Testis (tissue), 3 donors: ENCODE results near the gene ADAM8. TPM values are rescaled to one million over a fixed set of nuclear protein-coding genes. Genes with fewer than 3 reads are reported as not detected.

Experiments
- DNase-seq: peaks from one replicate; pipeline ENCODE4 v3.0.0-alpha.2; 2019
- H3K27ac ChIP-seq, 2 donors: fragments of 200-600 bp; sonication (generic); one replicate each; pipeline ENCODE4 v1.5.1; 2019
- H3K27me3 ChIP-seq: fragments of 200-600 bp; sonication (generic); one replicate; pipeline ENCODE4 v1.5.1; 2019
- H3K36me3 ChIP-seq: fragments of 200-600 bp; sonication (generic); one replicate; pipeline ENCODE4 v1.5.1; 2017; ENCODE audit warnings: low read depth; ENCODE audit errors: missing control alignments
- H3K4me1 ChIP-seq: fragments of 200-600 bp; sonication (generic); one replicate; pipeline ENCODE4 v1.5.1; 2019
- H3K4me3 ChIP-seq, 2 donors: fragments of 200-600 bp; sonication (generic); one replicate each; pipeline ENCODE4 v1.5.1; 2017 to 2019
- H3K9me3 ChIP-seq: fragments of 200-600 bp; sonication (generic); one replicate; pipeline ENCODE4 v1.5.1; 2017
- CTCF ChIP-seq, 3 experiments: fragments of 450-650 bp in 2 of 3; fragments of 200-600 bp in 1 of 3; sonication (generic) in 1 of 3; IDR thresholded peaks; one replicate each; pipeline ENCODE4 v1.5.1; 2016 to 2019; ENCODE audit warnings: antibody characterized with exemption in 3 of 3, mild to moderate bottlenecking in 2 of 3, moderate library complexity in 1 of 3
- POLR2A ChIP-seq: fragments of 450-650 bp; IDR thresholded peaks from one replicate; pipeline ENCODE4 v1.6.1; 2017; ENCODE audit warnings: antibody characterized with exemption, mild to moderate bottlenecking, moderate library complexity
- WGBS, 2 donors: methylation state at CpG; one replicate each; pipeline ENCODE4 v1.1.5; 2018; 5-methylcytosine and 5-hydroxymethylcytosine counted together
- intact Hi-C: fragments of 100-400 bp; cut with DNase I; formaldehyde crosslinking; loops from one replicate; pipeline ENCODE4 v1.15.1; 2023; ENCODE audit warnings: low total_unique reads
- polyA plus RNA-seq: library from polyadenylated mRNA; stranded (reverse); fragments of 350-450 nt; fragmentation: Illumina TruSeq; extraction: RNeasy Lipid Tissue Mini Kit (QIAGEN cat#74804); gene quantifications from one replicate; pipeline ENCODE4 v1.2.3, GENCODE V29; 2014; ENCODE audit warnings: low read depth, low replicate concordance; ENCODE audit not compliant: insufficient read depth
- total RNA-seq, 2 donors: library from RNA; depleted of rRNA; stranded (reverse); fragments of >200 nt; gene quantifications; one replicate each; pipeline ENCODE4 v1.2.3, GENCODE V29; 2016

ADAM8 gene
- total and polyA plus RNA-seq, 3 donors from 2014 or later = 3.5 to 14.6 (median 12.8) TPM

GRCh38 chr10:133237588-133238465 lies 38.8 kb downstream of the ADAM8 start, which contains the start of gene VENTX:
TSS of gene VENTX (plus strand) at chr10:133237855. CDS start at chr10:133237915, 60 bp downstream.
- no peaks in the 10 kb centered on the region for H3K27me3 ChIP-seq
- no peaks in the 10 kb centered on the region for H3K9me3 ChIP-seq
- H3K4me1 ChIP-seq = peaks cover 6% of the 10 kb centered on the region
- H3K27ac ChIP-seq = peak within 1 kb of the TSS in 1 of 2 donors; percentile 0
- peak within 1 kb of the TSS; percentile 26 to 49 for H3K4me3 ChIP-seq
- DNase-seq = no peak
- TF ChIP-seq CTCF (IDR thresholded peaks at IDR 0.05) (no peak), POLR2A (no peak)
- 24 to 35% methylated on average over 2 to 60 of the region's 60 CpGs for WGBS, 2 donors
- intact Hi-C loops = no loop called here
- no peaks in the 10 kb centered on the region for H3K36me3 ChIP-seq

GRCh38 chr10:133237241-133237587 lies 39.5 kb downstream of the ADAM8 start:
- Histone ChIP-seq H3K27ac (no peak overlapping the region), H3K36me3 (no peaks in the 10 kb centered on the region), H3K27me3 (no peaks in the 10 kb centered on the region), H3K9me3 (no peaks in the 10 kb centered on the region), H3K4me1 (peaks cover 6% of the 10 kb centered on the region), H3K4me3 (peak overlapping the region in 1 of 2 donors; percentile 49)
- TF ChIP-seq POLR2A (no peak), CTCF (IDR thresholded peaks at IDR 0.05) (no peak)
- DNase-seq = no peak
- intact Hi-C loops = no loop called here
- 0 to 3% methylated on average over 1 to 27 of the region's 32 CpGs for WGBS, 2 donors

GRCh38 chr10:133236401-133237240 lies 40.0 kb downstream of the ADAM8 start:
- H3K27ac ChIP-seq = peak overlapping the region in 1 of 2 donors; percentile 0
- H3K9me3 ChIP-seq = no peaks in the 10 kb centered on the region
- no peaks in the 10 kb centered on the region for H3K36me3 ChIP-seq
- intact Hi-C loops = no loop called here
- TF ChIP-seq POLR2A (no peak), CTCF (IDR thresholded peaks at IDR 0.05) (no peak)
- H3K27me3 ChIP-seq = no peaks in the 10 kb centered on the region
- no peak for DNase-seq
- peak overlapping the region; percentile 26 to 49 for H3K4me3 ChIP-seq
- peaks cover 6% of the 10 kb centered on the region for H3K4me1 ChIP-seq
- WGBS, 2 donors = 1% methylated on average over 19 of the region's 103 CpGs; no CpG with 5 or more reads in 1 of the 2 donors

- no peak for TF ChIP-seq POLR2A
- TF ChIP-seq CTCF (IDR thresholded peaks at IDR 0.05) = no peak
- Histone ChIP-seq H3K4me1 (peaks cover 6% of the 10 kb centered on the region), H3K4me3 (peak overlapping the region; percentile 26 to 49), H3K36me3 (no peaks in the 10 kb centered on the region), H3K9me3 (no peaks in the 10 kb centered on the region), H3K27ac (peak overlapping the region in 1 of 2 donors; percentile 0), H3K27me3 (no peaks in the 10 kb centered on the region)
- 19 to 22% methylated on average over 4 to 17 of the region's 18 CpGs for WGBS, 2 donors
- no peak for DNase-seq
- intact Hi-C loops = no loop called here
Observed at GRCh38 chr10:133235932-133236331, 40.7 kb downstream of the ADAM8 start.
